Neuron (in vitro differentiated cells): ENCODE measurements around the gene GAGE12G.

Experiments
- H2AFZ ChIP-seq: one replicate; pipeline ENCODE4 v1.6.1; 2013; ENCODE audit warnings: low read depth, mild to moderate bottlenecking, inconsistent platforms, low read length, moderate library complexity
- H3K27me3 ChIP-seq: one replicate; pipeline ENCODE4 v1.6.1; 2013; ENCODE audit warnings: low read length; ENCODE audit not compliant: insufficient read depth
- H3K36me3 ChIP-seq: one replicate; pipeline ENCODE4 v1.6.1; 2013; ENCODE audit warnings: low read length; ENCODE audit not compliant: insufficient read depth
- H3K4me1 ChIP-seq: one replicate; pipeline ENCODE4 v1.6.1; 2013; ENCODE audit warnings: low read length; ENCODE audit not compliant: insufficient read depth
- H3K4me3 ChIP-seq: 2 replicates; pipeline ENCODE4 v1.5.1; 2013; ENCODE audit warnings: mild to moderate bottlenecking, low read length, moderate library complexity
- H3K9me3 ChIP-seq: one replicate; pipeline ENCODE4 v1.6.1; 2013; ENCODE audit warnings: low read length

The GAGE12G gene

DNA sequence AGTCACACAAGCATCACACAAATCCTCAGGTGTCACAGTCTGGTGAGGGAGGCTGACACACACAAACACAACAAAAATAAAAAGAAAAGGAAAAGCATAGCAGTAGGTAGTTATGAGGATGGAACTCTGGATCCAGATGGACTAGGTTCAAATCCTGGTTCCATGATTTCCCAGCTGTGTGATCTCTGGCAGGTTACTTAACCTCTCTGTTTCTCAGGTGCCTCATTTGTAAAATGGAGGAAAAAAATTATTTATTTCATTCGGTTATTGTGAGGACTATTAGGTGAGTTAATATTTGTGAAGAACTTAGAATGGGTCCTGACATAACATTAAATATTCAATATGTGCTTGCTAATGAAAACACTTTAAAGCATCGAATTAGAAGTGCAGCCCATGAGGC lies 48.4 kb downstream of the GAGE12G start:
- Histone ChIP-seq H3K4me3 (no peak overlapping the region), H3K9me3 (no peaks in the 10 kb centered on the region), H3K27me3 (no peaks in the 10 kb centered on the region), H3K4me1 (no peaks in the 10 kb centered on the region), H2AFZ (no peak overlapping the region), H3K36me3 (no peaks in the 10 kb centered on the region)
